Kidney (tissue), 14 donors: ENCODE results near the gene USP36. TPM values are rescaled to one million over a fixed set of nuclear protein-coding genes. Genes with fewer than 3 reads are reported as not detected.

Source experiments
- DNase-seq, 5 donors: peaks; one replicate each; pipeline ENCODE4 v3.0.0-alpha.2; 2013 to 2020
- FAIRE-seq: peaks from 2 replicates; lab custom pipeline; 2012; peaks lifted over from hg19 to GRCh38; lab: Jason Lieb, UNC
- H3K27ac ChIP-seq, 2 donors: one replicate each; pipeline ENCODE4 v1.7.0; 2013; ENCODE audit warnings: low read depth in 2 of 2, low read length in 2 of 2, inconsistent platforms in 1 of 2
- H3K27me3 ChIP-seq: one replicate; pipeline ENCODE4 v1.7.1; 2013; ENCODE audit warnings: low read length, inconsistent platforms; ENCODE audit not compliant: control insufficient read depth, insufficient read depth
- H3K36me3 ChIP-seq, 3 donors: one replicate each; pipeline versions ENCODE4 v1.7.0 to v1.7.1; 2013; ENCODE audit warnings: low read length in 3 of 3, control low read depth in 1 of 3, inconsistent platforms in 1 of 3; ENCODE audit not compliant: insufficient read depth in 3 of 3, control insufficient read depth in 2 of 3
- H3K4me1 ChIP-seq, 3 donors: one replicate each; pipeline versions ENCODE4 v1.7.0 to v1.7.1; 2013; ENCODE audit warnings: low read length in 3 of 3, inconsistent platforms in 1 of 3, low read depth in 1 of 3; ENCODE audit not compliant: control insufficient read depth in 2 of 3, insufficient read depth in 2 of 3
- H3K4me3 ChIP-seq, 3 donors: one replicate each; pipeline versions ENCODE4 v1.7.0 to v1.8.1; 2013; ENCODE audit warnings: low read length in 3 of 3, control low read depth in 1 of 3, inconsistent platforms in 1 of 3
- H3K9ac ChIP-seq, 3 donors: one replicate each; pipeline versions ENCODE4 v1.7.0 to v1.7.1; 2013; ENCODE audit warnings: low read length in 3 of 3, control low read depth in 1 of 3, inconsistent platforms in 1 of 3
- H3K9me3 ChIP-seq, 3 donors: one replicate each; pipeline versions ENCODE4 v1.7.0 to v1.7.1; 2013; ENCODE audit warnings: low read length in 3 of 3, control low read depth in 1 of 3, inconsistent platforms in 1 of 3; ENCODE audit not compliant: control insufficient read depth in 2 of 3, insufficient read depth in 1 of 3
- CTCF ChIP-seq: IDR thresholded peaks from 3 replicates; pipeline ENCODE4 v1.5.1; 2012; ENCODE audit warnings: mild to moderate bottlenecking, moderate library complexity, borderline replicate concordance; ENCODE audit not compliant: insufficient read depth; ENCODE audit errors: extremely low read depth
- intact Hi-C: fragments of 100-400 bp; cut with DNase I; formaldehyde crosslinking; loops from one replicate; pipeline ENCODE4 v1.11.1; 2022
- polyA plus RNA-seq: library from polyadenylated mRNA; stranded (reverse); fragments of 350-450 nt; fragmentation: Illumina TruSeq; extraction: RNeasy Lipid Tissue Mini Kit (QIAGEN cat#74804); gene quantifications from one replicate; pipeline ENCODE4 v1.2.3, GENCODE V29; 2014; ENCODE audit warnings: low read depth, low replicate concordance; ENCODE audit not compliant: insufficient read depth
- total RNA-seq: library from RNA; stranded (reverse); fragmentation: NEBNext Ultra II Directional; extraction: Animal tissue kit (Norgen Biotek cat#: 25700); gene quantifications from one replicate; pipeline ENCODE4 v1.2.1, GENCODE V29; 2021
- donor health status: control.
- donor health status: control.
- donor health status: control.
- donor health status: control.
- donor health status: control.
- donor health status: DM: yes; HTN: yes; CAD: no.
- donor health status: Normal renal cell carcinoma (clear cell type).

Gene USP36
- total and polyA plus RNA-seq, 2 donors from 2014 or later = 17.0 to 66.2 TPM

GRCh38 chr17:78766225-78766624 is 74.4 kb downstream of the USP36 start:
- no peak for TF ChIP-seq CTCF
- Histone ChIP-seq H3K27ac (no peak overlapping the region), H3K27me3 (no peaks in the 10 kb centered on the region), H3K9me3 (no peaks in the 10 kb centered on the region), H3K4me3 (no peak overlapping the region), H3K4me1 (peaks cover 0 to 8% (median 0%) of the 10 kb centered on the region in 3 donors), H3K36me3 (no peaks in the 10 kb centered on the region), H3K9ac (no peak overlapping the region)
- FAIRE-seq (no peak), DNase-seq (no peak)
- intact Hi-C loops = no loop called here

GRCh38 chr17:78765821-78766220 is 74.8 kb downstream of the USP36 start:
- no peaks in the 10 kb centered on the region for H3K9me3 ChIP-seq
- H3K4me3 ChIP-seq = no peak overlapping the region
- no peak overlapping the region for H3K27ac ChIP-seq
- H3K27me3 ChIP-seq = no peaks in the 10 kb centered on the region
- DNase-seq = no peak
- TF ChIP-seq CTCF = no peak
- FAIRE-seq = no peak
- intact Hi-C loops = no loop called here
- no peak overlapping the region for H3K9ac ChIP-seq
- no peaks in the 10 kb centered on the region for H3K36me3 ChIP-seq
- H3K4me1 ChIP-seq = peaks cover 0 to 7% (median 0%) of the 10 kb centered on the region in 3 donors

GRCh38 chr17:78764871-78765270 is 75.7 kb downstream of the USP36 start:
- H3K4me1 ChIP-seq = peaks cover 0 to 7% (median 0%) of the 10 kb centered on the region in 3 donors

More at GRCh38 chr17:78764871-78765270, 75.7 kb downstream of the USP36 start:
- intact Hi-C loops = no loop called here
- FAIRE-seq (no peak), DNase-seq (no peak)
- Histone ChIP-seq H3K9me3 (no peaks in the 10 kb centered on the region), H3K4me3 (no peak overlapping the region), H3K27me3 (no peaks in the 10 kb centered on the region), H3K9ac (no peak overlapping the region), H3K36me3 (no peaks in the 10 kb centered on the region), H3K27ac (no peak overlapping the region)
- no peak for TF ChIP-seq CTCF
